Smooth muscle cell (in vitro differentiated cells): Measurements from ENCODE around the gene VPS25. TPM values are rescaled to one million over a fixed set of nuclear protein-coding genes. Genes with fewer than 3 reads are reported as not detected.

Source experiments
- DNase-seq: peaks from one replicate; lab custom pipeline; 2025; ENCODE audit not compliant: unreplicated experiment; lab: John Stamatoyannopoulos, UW
- H2AFZ ChIP-seq: fragments of 200-600 bp; sonication (generic); 2 replicates; pipeline ENCODE4 v1.6.0; 2016; ENCODE audit warnings: antibody characterized with exemption, low read depth, mild to moderate bottlenecking
- H3F3A ChIP-seq: fragments of 200-600 bp; sonication (generic); 2 replicates; pipeline ENCODE4 v1.6.0; 2017; ENCODE audit warnings: antibody characterized with exemption, low read depth
- H3K27ac ChIP-seq: fragments of 200-600 bp; sonication (generic); 2 replicates; pipeline ENCODE4 v1.5.1; 2016; ENCODE audit warnings: low read depth, mild to moderate bottlenecking
- H3K27me3 ChIP-seq: fragments of 200-600 bp; sonication (generic); 2 replicates; pipeline ENCODE4 v1.6.1; 2016; ENCODE audit warnings: low read depth, mild to moderate bottlenecking
- H3K36me3 ChIP-seq: fragments of 200-600 bp; sonication (generic); 2 replicates; pipeline ENCODE4 v1.5.1; 2016; ENCODE audit warnings: low read depth
- H3K4me1 ChIP-seq: fragments of 200-600 bp; sonication (generic); 2 replicates; pipeline ENCODE4 v1.5.1; 2016; ENCODE audit warnings: low read depth
- H3K4me2 ChIP-seq: fragments of 200-600 bp; sonication (generic); 2 replicates; pipeline ENCODE4 v1.6.0; 2016; ENCODE audit warnings: mild to moderate bottlenecking
- H3K4me3 ChIP-seq: fragments of 200-600 bp; sonication (generic); 2 replicates; pipeline ENCODE4 v1.5.1; 2016; ENCODE audit warnings: mild to moderate bottlenecking
- H3K79me2 ChIP-seq: fragments of 200-600 bp; sonication (generic); 2 replicates; pipeline ENCODE4 v1.6.0; 2016; ENCODE audit warnings: low read depth, mild to moderate bottlenecking
- H3K9ac ChIP-seq: fragments of 200-600 bp; sonication (generic); 2 replicates; pipeline ENCODE4 v1.6.0; 2016; ENCODE audit warnings: low read depth
- H3K9me3 ChIP-seq: fragments of 200-600 bp; sonication (generic); replicated peaks from 2 replicates; pipeline ENCODE4 v1.5.1; 2016; ENCODE audit warnings: low read depth
- H4K20me1 ChIP-seq: fragments of 200-600 bp; sonication (generic); 2 replicates; pipeline ENCODE4 v1.6.0; 2016; ENCODE audit warnings: low read depth
- CTCF ChIP-seq: fragments of 200-600 bp; sonication (generic); IDR thresholded peaks from 2 replicates; pipeline ENCODE4 v1.5.1; 2017; ENCODE audit warnings: borderline replicate concordance, mild to moderate bottlenecking, antibody characterized with exemption; ENCODE audit not compliant: insufficient read depth, poor library complexity, severe bottlenecking
- WGBS: methylation state at CpG from one replicate; pipeline ENCODE4 v1.1.7; 2016; ENCODE audit warnings: low lambda C conversion rate; 5-methylcytosine and 5-hydroxymethylcytosine counted together
- polyA plus RNA-seq: library from polyadenylated mRNA; unstranded; fragments of >200 nt; fragmentation: Nextera tagmentation; extraction: Ambion mirVana; gene quantifications from 2 replicates; pipeline ENCODE4 v1.2.1, GENCODE V29; 2016
- total RNA-seq: library from RNA; depleted of rRNA; stranded (reverse); fragments of >200 nt; gene quantifications from 2 replicates; pipeline ENCODE4 v1.2.3, GENCODE V29; 2014

The VPS25 gene
- total and polyA plus RNA-seq, 2 experiments from 2014 or later = 91.0 to 129 TPM

GRCh38 chr17:42748202-42748907, 24.9 kb upstream of the VPS25 start:
- no peak overlapping the region for H3K4me3 ChIP-seq
- no peak overlapping the region for H3K9ac ChIP-seq
- no peaks in the 10 kb centered on the region for H3K36me3 ChIP-seq
- H4K20me1 ChIP-seq = no peaks in the 10 kb centered on the region
- H3K27ac ChIP-seq = no peak overlapping the region
- no peak overlapping the region for H2AFZ ChIP-seq
- 72% methylated on average over 7 of the region's 7 CpGs for WGBS
- H3K27me3 ChIP-seq = no peaks in the 10 kb centered on the region
- peaks cover 8% of the 10 kb centered on the region for H3K4me1 ChIP-seq
- no peak overlapping the region for H3K4me2 ChIP-seq
- H3K9me3 ChIP-seq = no peaks in the 10 kb centered on the region
- no peak for DNase-seq
- no peak for TF ChIP-seq CTCF
- H3F3A ChIP-seq = no peaks in the 10 kb centered on the region
- H3K79me2 ChIP-seq = peaks cover 9% of the 10 kb centered on the region

- Histone ChIP-seq H3K79me2 (peaks cover under 1% of the 10 kb centered on the region), H3K36me3 (no peaks in the 10 kb centered on the region), H3K27me3 (no peaks in the 10 kb centered on the region), H4K20me1 (no peaks in the 10 kb centered on the region), H3F3A (no peaks in the 10 kb centered on the region), H3K4me1 (peaks cover under 1% of the 10 kb centered on the region), H3K9ac (no peak overlapping the region), H3K4me3 (no peak overlapping the region), H3K4me2 (no peak overlapping the region), H3K9me3 (no peaks in the 10 kb centered on the region), H3K27ac (no peak overlapping the region), H2AFZ (no peak overlapping the region)
- TF ChIP-seq CTCF = no peak
- WGBS = 91% methylated on average over 11 of the region's 11 CpGs
- no peak for DNase-seq
Measured at GRCh38 chr17:42748908-42749798, 24.1 kb upstream of the VPS25 start.

- H3K27ac ChIP-seq = no peak overlapping the region
- 84% methylated on average over 3 of the region's 3 CpGs for WGBS
- no peaks in the 10 kb centered on the region for H3K79me2 ChIP-seq
- H3F3A ChIP-seq = no peaks in the 10 kb centered on the region
- TF ChIP-seq CTCF = no peak
- no peak overlapping the region for H3K9ac ChIP-seq
- H3K9me3 ChIP-seq = no peaks in the 10 kb centered on the region
- no peaks in the 10 kb centered on the region for H4K20me1 ChIP-seq
- H3K4me1 ChIP-seq = no peaks in the 10 kb centered on the region
- no peaks in the 10 kb centered on the region for H3K27me3 ChIP-seq
- no peak overlapping the region for H2AFZ ChIP-seq
- no peak overlapping the region for H3K4me3 ChIP-seq
- H3K36me3 ChIP-seq = no peaks in the 10 kb centered on the region
- H3K4me2 ChIP-seq = no peak overlapping the region
- DNase-seq = no peak
Measured at GRCh38 chr17:42750739-42751344, 22.4 kb upstream of the VPS25 start.
